ENCODE results near the gene ERCC6. TPM values are rescaled to one million over a fixed set of nuclear protein-coding genes. Genes with fewer than 3 reads are reported as not detected.
A peak's percentile ranks its signal among the peaks of the same experiment; 100 is the strongest.

ERCC6 gene
- total RNA-seq, 1 experiment from 2014 or later = 18.2 TPM

GRCh38 chr10:49540056-49540797, 1.3 kb upstream of the ERCC6 start:
- Histone ChIP-seq H3K23me2 (ENCODE audit: insufficient read length, low read depth, low read length, poor library complexity, severe bottlenecking) (peaks cover 16% of the 10 kb centered on the region), H4K8ac (replicated peaks; ENCODE audit: insufficient read length, low read depth, low read length) (no peak overlapping the region), H2AK5ac (ENCODE audit: insufficient read length, low read length) (no peak overlapping the region), H4K20me1 (ENCODE audit: control insufficient read depth, insufficient read depth, insufficient read length) (no peaks in the 10 kb centered on the region), H3K23ac (ENCODE audit: insufficient read length, low read depth, low read length) (no peak overlapping the region), H3K9ac (ENCODE audit: extremely low read depth, insufficient read length, low read length) (no peak overlapping the region), H3K56ac (ENCODE audit: insufficient read length, low read depth, low read length) (no peak overlapping the region), H2BK120ac (ENCODE audit: low read depth, low read length, poor library complexity, severe bottlenecking) (no peak overlapping the region), H3K4me1 (ENCODE audit: insufficient read depth, low read length) (peaks cover 2% of the 10 kb centered on the region; the same call in 1 of the 2 replicates), H3K27ac (ENCODE audit: insufficient read length, low read depth, low read length) (no peak overlapping the region), H2AFZ (ENCODE audit: low read length) (no peak overlapping the region), H3K4ac (ENCODE audit: low read depth, low read length) (no peak overlapping the region), H2BK12ac (ENCODE audit: insufficient read length, low read depth, low read length) (no peak overlapping the region), H4K91ac (ENCODE audit: insufficient read length, low read depth, low read length) (no peak overlapping the region), H4K5ac (ENCODE audit: insufficient read length, low read depth, low read length) (no peak overlapping the region), H2BK20ac (ENCODE audit: low read depth, low read length, poor library complexity, severe bottlenecking) (no peak overlapping the region), H3T11ph (ENCODE audit: low read length) (no peak overlapping the region), H3K4me2 (ENCODE audit: insufficient read depth, insufficient read length, low read length) (peak overlapping the region; percentile 90), H3K27me3 (ENCODE audit: insufficient read depth, low read length) (peaks cover 2% of the 10 kb centered on the region), H3K9me3 (ENCODE audit: control insufficient read depth, low read depth, low read length) (no peaks in the 10 kb centered on the region), H3K79me2 (ENCODE audit: insufficient read depth, low read length) (no peaks in the 10 kb centered on the region), H3K14ac (ENCODE audit: insufficient read depth, low read length) (no peak overlapping the region), H2BK5ac (ENCODE audit: insufficient read length, low read length) (no peak overlapping the region), H3K79me1 (ENCODE audit: insufficient read depth, low read depth, low read length, poor library complexity, severe bottlenecking) (no peaks in the 10 kb centered on the region), H3K18ac (ENCODE audit: insufficient read length, low read depth, low read length) (no peak overlapping the region), H2BK15ac (ENCODE audit: low read depth, low read length) (no peak overlapping the region)
- H3K36me3 Mint-ChIP-seq (ENCODE audit: insufficient read depth in 1 of 3, low read depth in 3 of 3) = peaks cover 0 to 2% (median 0%) of the 10 kb centered on the region in 3 experiments; a peak in 3 of 7 replicates
- no peak for TF ChIP-seq CTCF (conservative IDR thresholded peaks at IDR 0.05)
- peaks cover 21 to 22% of the 10 kb centered on the region in 2 experiments for H3K4me1 Mint-ChIP-seq
- WGBS (ENCODE audit: extremely low coverage, insufficient read length, low lambda C conversion rate) = no CpG with 5 or more reads among the region's 20 CpGs
- no peak overlapping the region for H3K27ac Mint-ChIP-seq
- peak overlapping the region; percentile 84 to 91 for H3K4me3 Mint-ChIP-seq
- no peak for DNase-seq
- H3K9me3 Mint-ChIP-seq = peaks cover 5 to 13% of the 10 kb centered on the region in 2 experiments; a peak in 4 of 5 replicates
- peaks cover 40% of the 10 kb centered on the region for H3K27me3 Mint-ChIP-seq (ENCODE audit: low read depth)
